Astrocyte (in vitro differentiated cells and primary cell): ENCODE data around the gene HOXD12. TPM values are rescaled to one million over a fixed set of nuclear protein-coding genes. Genes with fewer than 3 reads are reported as not detected.

ENCODE experiments used
- DNase-seq: peaks from one replicate; pipeline ENCODE4 v3.0.0-alpha.2; 2010; ENCODE audit warnings: low read depth
- FAIRE-seq: peaks from 2 replicates; lab custom pipeline; 2011; peaks lifted over from hg19 to GRCh38; lab: Jason Lieb, UNC
- H2AFZ ChIP-seq: 2 replicates; pipeline ENCODE4 v1.6.0; 2012; ENCODE audit warnings: low read depth, low read length, inconsistent platforms
- H3K27ac ChIP-seq: 2 replicates; pipeline ENCODE4 v1.5.1; 2011; ENCODE audit warnings: low read depth, low read length, inconsistent platforms
- H3K27me3 ChIP-seq: 2 replicates; pipeline ENCODE4 v1.6.0; 2011; ENCODE audit warnings: low read length, inconsistent platforms; ENCODE audit not compliant: insufficient read depth
- H3K36me3 ChIP-seq: 2 replicates; pipeline ENCODE4 v1.5.1; 2011; ENCODE audit warnings: low read length, inconsistent platforms; ENCODE audit not compliant: insufficient read depth
- H3K4me1 ChIP-seq: 2 replicates; pipeline ENCODE4 v1.5.1; 2011; ENCODE audit warnings: low read length, inconsistent platforms; ENCODE audit not compliant: insufficient read depth
- H3K4me2 ChIP-seq: 2 replicates; pipeline ENCODE4 v1.6.0; 2012; ENCODE audit warnings: low read length, inconsistent platforms
- H3K4me3 ChIP-seq: 2 replicates; pipeline ENCODE4 v1.5.1; 2011; ENCODE audit warnings: low read depth, mild to moderate bottlenecking, low read length, inconsistent platforms; ENCODE audit not compliant: insufficient read depth
- H3K79me2 ChIP-seq: 2 replicates; pipeline ENCODE4 v1.6.0; 2012; ENCODE audit warnings: mild to moderate bottlenecking, low read length, inconsistent platforms; ENCODE audit not compliant: insufficient read depth
- H3K9ac ChIP-seq: 2 replicates; pipeline ENCODE4 v1.6.0; 2012; ENCODE audit warnings: mild to moderate bottlenecking, low read length, inconsistent platforms
- H3K9me3 ChIP-seq: 2 replicates; pipeline ENCODE4 v1.5.1; 2012; ENCODE audit warnings: low read depth, mild to moderate bottlenecking, low read length, inconsistent platforms; ENCODE audit not compliant: insufficient read depth
- H4K20me1 ChIP-seq: 2 replicates; pipeline ENCODE4 v1.6.0; 2012; ENCODE audit warnings: low read length, inconsistent platforms; ENCODE audit not compliant: insufficient read depth
- H3K27ac Mint-ChIP-seq: one replicate; pipeline ENCODE4 v1.8.0; 2021; ENCODE audit warnings: mild to moderate bottlenecking, mixed read lengths; ENCODE audit not compliant: unreplicated experiment
- H3K27me3 Mint-ChIP-seq: one replicate; pipeline ENCODE4 v1.8.0; 2021; ENCODE audit warnings: low read depth, mixed read lengths; ENCODE audit not compliant: unreplicated experiment
- H3K36me3 Mint-ChIP-seq: one replicate; pipeline ENCODE4 v1.8.0; 2021; ENCODE audit warnings: low read depth, mixed read lengths; ENCODE audit not compliant: unreplicated experiment
- H3K4me1 Mint-ChIP-seq: one replicate; pipeline ENCODE4 v1.8.0; 2021; ENCODE audit warnings: low read depth, mixed read lengths; ENCODE audit not compliant: unreplicated experiment
- H3K4me3 Mint-ChIP-seq: one replicate; pipeline ENCODE4 v1.8.0; 2021; ENCODE audit warnings: mild to moderate bottlenecking, moderate library complexity, mixed read lengths; ENCODE audit not compliant: unreplicated experiment
- H3K9me3 Mint-ChIP-seq: one replicate; pipeline ENCODE4 v1.8.0; 2021; ENCODE audit warnings: mild to moderate bottlenecking, mixed read lengths; ENCODE audit not compliant: unreplicated experiment
- CTCF ChIP-seq: IDR thresholded peaks from 2 replicates; pipeline ENCODE4 v1.5.1; 2011; ENCODE audit warnings: low read depth, mild to moderate bottlenecking, inconsistent platforms, low read length, moderate library complexity; ENCODE audit not compliant: insufficient read depth
- EZH2 ChIP-seq: IDR thresholded peaks from 2 replicates; pipeline ENCODE4 v1.6.1; 2012; ENCODE audit warnings: mild to moderate bottlenecking, low read length, inconsistent platforms; ENCODE audit not compliant: insufficient read depth
- total RNA-seq: library from RNA; stranded (reverse); gene quantifications from 2 replicates; pipeline ENCODE4 v1.2.1, GENCODE V29; 2021

HOXD12 gene
- total RNA-seq, 1 donor from 2014 or later = not detected

GRCh38 chr2:176068419-176068832, 31.2 kb upstream of the HOXD12 start:
- Histone ChIP-seq H3K4me2 (peak overlapping the region; percentile 33), H3K4me1 (peaks cover 6% of the 10 kb centered on the region), H3K9ac (no peak overlapping the region), H4K20me1 (no peaks in the 10 kb centered on the region), H3K27me3 (peaks cover 90% of the 10 kb centered on the region), H3K36me3 (no peaks in the 10 kb centered on the region), H3K9me3 (peaks cover 10% of the 10 kb centered on the region), H3K27ac (no peak overlapping the region), H2AFZ (peak overlapping the region; percentile 18), H3K4me3 (no peak overlapping the region), H3K79me2 (no peaks in the 10 kb centered on the region)
- no peak overlapping the region for H3K27ac Mint-ChIP-seq
- H3K27me3 Mint-ChIP-seq = peaks cover 90% of the 10 kb centered on the region
- TF ChIP-seq CTCF (no peak), EZH2 (peak; percentile 3)
- no peak overlapping the region for H3K4me3 Mint-ChIP-seq
- H3K36me3 Mint-ChIP-seq = no peaks in the 10 kb centered on the region
- H3K9me3 Mint-ChIP-seq = peaks cover 21% of the 10 kb centered on the region
- no peak for FAIRE-seq
- H3K4me1 Mint-ChIP-seq = no peaks in the 10 kb centered on the region
- no peak for DNase-seq

GRCh38 chr2:176071330-176072291, 28.0 kb upstream of the HOXD12 start:
- H3K4me3 ChIP-seq = no peak overlapping the region
- H3K79me2 ChIP-seq = no peaks in the 10 kb centered on the region
- peaks cover 97% of the 10 kb centered on the region for H3K27me3 ChIP-seq
- H3K9me3 ChIP-seq = peaks cover 10% of the 10 kb centered on the region
- no peak overlapping the region for H3K4me2 ChIP-seq
- H3K4me1 ChIP-seq = peaks cover 6% of the 10 kb centered on the region
- no peak overlapping the region for H2AFZ ChIP-seq
- Mint-ChIP-seq H3K27me3 (peaks cover 92% of the 10 kb centered on the region), H3K36me3 (no peaks in the 10 kb centered on the region), H3K4me1 (no peaks in the 10 kb centered on the region), H3K4me3 (no peak overlapping the region), H3K9me3 (peaks cover 22% of the 10 kb centered on the region), H3K27ac (no peak overlapping the region)
- H3K9ac ChIP-seq = no peak overlapping the region
- no peak overlapping the region for H3K27ac ChIP-seq
- H4K20me1 ChIP-seq = no peaks in the 10 kb centered on the region
- FAIRE-seq (no peak), DNase-seq (no peak)
- H3K36me3 ChIP-seq = no peaks in the 10 kb centered on the region
- TF ChIP-seq CTCF (no peak), EZH2 (peak; percentile 72)

GRCh38 chr2:176072292-176072669, 27.3 kb upstream of the HOXD12 start:
- peaks cover 97% of the 10 kb centered on the region for H3K27me3 ChIP-seq
- no peak for DNase-seq
- no peaks in the 10 kb centered on the region for H3K79me2 ChIP-seq
- no peak overlapping the region for H2AFZ ChIP-seq
- Mint-ChIP-seq H3K4me3 (no peak overlapping the region), H3K9me3 (peaks cover 23% of the 10 kb centered on the region), H3K36me3 (no peaks in the 10 kb centered on the region), H3K27me3 (peaks cover 96% of the 10 kb centered on the region), H3K4me1 (no peaks in the 10 kb centered on the region), H3K27ac (no peak overlapping the region)
- no peak overlapping the region for H3K4me3 ChIP-seq
- peaks cover 4% of the 10 kb centered on the region for H3K4me1 ChIP-seq
- no peaks in the 10 kb centered on the region for H4K20me1 ChIP-seq
- no peak overlapping the region for H3K4me2 ChIP-seq
- FAIRE-seq = no peak
- H3K36me3 ChIP-seq = no peaks in the 10 kb centered on the region
- H3K9ac ChIP-seq = no peak overlapping the region
- peaks cover 10% of the 10 kb centered on the region for H3K9me3 ChIP-seq
- H3K27ac ChIP-seq = no peak overlapping the region
- TF ChIP-seq EZH2 = peak; percentile 31
- no peak for TF ChIP-seq CTCF
